GM19372 (cell line): Measurements from ENCODE around the gene TIMP4.

Source experiments
- ATAC-seq: cut with Tn5 transposase; IDR thresholded peaks from one replicate; pipeline ENCODE4 v1.9.1; 2021; ENCODE audit warnings: mild to moderate bottlenecking, low read depth, moderate library complexity; ENCODE audit not compliant: unreplicated experiment

TIMP4 gene

DNA sequence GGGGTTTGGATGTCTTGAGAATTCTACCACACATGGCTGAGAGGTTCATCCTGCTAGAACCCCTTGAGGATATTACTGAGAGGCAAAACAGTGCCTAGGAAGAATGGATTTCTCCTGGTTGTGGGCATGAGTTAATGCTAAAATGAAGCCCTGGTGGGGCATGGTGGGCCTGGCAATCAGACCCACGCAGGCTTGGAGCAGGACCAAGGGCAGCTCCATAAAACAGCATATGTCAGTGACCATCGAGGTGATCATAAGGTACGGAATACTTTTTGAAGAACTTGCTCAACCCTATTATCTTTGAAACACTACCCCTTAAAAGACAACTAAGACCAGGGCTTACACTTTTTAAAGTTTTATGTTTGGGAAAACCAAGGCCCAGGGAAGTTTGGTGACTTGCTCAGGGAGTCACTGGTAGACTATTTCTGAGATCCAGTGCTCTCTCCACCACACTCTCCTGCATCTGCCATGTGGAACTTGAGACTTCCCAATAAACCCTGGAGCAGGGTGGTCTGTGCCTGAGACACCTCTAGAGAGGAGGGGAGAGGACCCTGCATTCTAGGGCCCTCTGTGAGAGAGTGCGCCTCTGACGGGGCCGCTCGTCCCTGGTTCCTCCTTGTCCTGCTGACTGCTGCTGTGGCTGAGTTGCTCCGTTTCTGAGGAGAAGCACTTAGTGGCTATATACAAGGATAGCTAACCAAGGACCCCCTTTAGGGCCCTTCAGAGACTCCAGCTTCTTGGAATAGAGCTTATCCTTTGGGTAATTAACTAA lies 28.0 kb upstream of the TIMP4 start:
- no peak for ATAC-seq

DNA sequence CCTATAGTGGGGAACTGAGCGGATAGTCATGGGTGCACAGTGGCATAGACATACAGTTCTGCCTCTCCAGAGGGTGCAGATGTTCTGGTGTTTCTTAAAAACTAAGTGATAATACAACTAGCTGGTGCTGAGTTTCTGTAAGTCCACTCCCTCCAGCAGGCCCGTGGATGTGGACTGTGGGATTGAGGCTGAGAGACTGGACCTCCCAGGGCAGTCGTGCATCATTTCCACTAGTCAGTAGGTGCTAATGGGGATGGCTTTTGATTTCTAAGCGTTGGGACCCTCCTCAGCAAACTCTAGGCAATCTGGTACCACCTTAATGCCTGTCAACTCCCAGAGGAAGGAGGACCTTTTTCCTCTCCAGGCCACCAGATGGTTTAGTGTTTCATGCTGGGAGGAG lies 27.3 kb upstream of the TIMP4 start:
- no peak for ATAC-seq

DNA sequence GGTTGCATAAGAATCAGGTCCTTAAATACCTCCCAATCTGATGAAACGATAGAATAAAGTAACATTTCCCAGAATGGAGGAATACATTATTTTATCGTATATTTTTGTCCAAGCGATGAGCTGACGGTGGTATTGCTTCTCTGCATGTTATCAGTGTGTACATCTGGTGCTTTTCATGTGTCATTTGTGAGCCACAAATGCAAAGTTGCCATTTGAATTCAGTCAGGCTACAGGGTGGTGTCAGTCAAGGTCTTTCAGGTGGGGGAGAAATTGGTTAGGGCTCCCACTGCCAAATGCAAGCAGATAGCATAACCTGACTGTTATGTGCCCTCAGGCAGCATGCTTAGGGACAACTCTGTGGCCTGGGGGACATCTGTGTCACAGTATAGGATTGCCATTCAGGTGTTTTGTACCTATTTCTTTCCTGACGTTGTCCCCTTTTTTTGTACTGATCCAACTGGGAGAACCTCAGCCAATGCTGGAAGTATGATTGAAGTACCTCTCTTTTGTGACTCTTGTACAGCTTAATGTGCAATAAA lies 26.5 kb upstream of the TIMP4 start:
- ATAC-seq = no peak

GRCh38 chr3:12184541-12184940 lies 25.8 kb upstream of the TIMP4 start:
- ATAC-seq = no peak

- ATAC-seq = no peak
Observed at GRCh38 chr3:12182687-12183441, 24.2 kb upstream of the TIMP4 start.

DNA sequence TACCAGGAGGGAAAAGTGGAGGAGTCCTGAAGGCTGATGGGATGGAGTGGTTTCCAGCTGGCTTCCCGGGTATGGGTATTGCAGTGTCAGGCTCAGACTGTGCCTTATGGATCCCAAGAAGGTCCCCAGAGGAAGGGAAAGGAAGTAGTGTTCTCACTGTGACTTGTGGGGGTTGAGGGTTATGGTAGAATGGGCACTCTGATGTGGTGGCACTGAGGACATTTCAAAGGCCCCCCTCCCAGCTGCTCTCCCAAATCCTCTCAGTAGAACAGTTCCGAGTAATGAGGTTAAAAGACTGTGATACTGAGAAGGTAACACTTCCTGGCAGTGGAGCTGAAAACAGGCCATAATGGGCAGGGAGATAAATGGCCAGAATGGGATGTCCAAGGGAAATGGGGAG lies 23.1 kb upstream of the TIMP4 start:
- no peak for ATAC-seq

- ATAC-seq = no peak
Observed at GRCh38 chr3:12181301-12181700, 22.6 kb upstream of the TIMP4 start.

DNA sequence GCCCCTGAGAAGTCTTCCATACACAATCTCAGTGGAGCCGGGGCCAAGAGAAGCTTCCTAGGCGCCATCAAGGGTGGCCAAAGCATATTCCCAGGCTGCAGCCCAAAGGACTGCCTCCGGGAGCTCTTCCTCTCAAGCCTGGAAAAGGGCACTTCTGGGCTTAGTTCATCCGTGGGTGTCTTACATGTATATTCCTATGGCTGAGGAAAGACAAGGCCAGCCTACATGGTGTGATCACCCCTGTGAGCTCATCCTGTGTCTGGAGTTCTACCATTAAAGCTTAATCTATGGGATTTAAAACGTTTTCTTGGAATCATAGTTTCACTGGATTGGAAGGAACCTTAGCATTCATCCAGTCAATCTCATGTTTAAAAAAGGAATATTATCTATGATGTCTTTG lies 21.9 kb upstream of the TIMP4 start:
- ATAC-seq = no peak

DNA sequence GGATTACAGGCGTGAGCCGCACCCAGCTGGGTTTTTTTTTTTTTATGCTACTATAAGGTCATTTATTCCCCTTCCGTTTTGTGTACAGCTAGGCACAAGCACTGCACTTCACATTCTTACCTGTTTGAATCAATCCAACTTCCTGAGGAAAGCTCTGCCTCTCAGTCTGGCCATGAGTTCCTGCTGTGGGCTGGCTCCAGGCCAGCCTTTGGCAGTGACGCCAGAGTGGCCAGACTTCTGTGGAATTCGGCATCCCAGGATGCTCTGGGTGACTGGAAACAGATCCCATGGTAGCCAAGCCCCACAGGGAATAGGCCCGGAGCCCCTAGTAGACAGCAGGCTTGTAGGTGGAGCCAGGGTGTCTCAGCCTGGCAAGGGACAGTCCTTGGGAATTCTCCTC lies 21.5 kb upstream of the TIMP4 start:
- ATAC-seq = no peak

DNA sequence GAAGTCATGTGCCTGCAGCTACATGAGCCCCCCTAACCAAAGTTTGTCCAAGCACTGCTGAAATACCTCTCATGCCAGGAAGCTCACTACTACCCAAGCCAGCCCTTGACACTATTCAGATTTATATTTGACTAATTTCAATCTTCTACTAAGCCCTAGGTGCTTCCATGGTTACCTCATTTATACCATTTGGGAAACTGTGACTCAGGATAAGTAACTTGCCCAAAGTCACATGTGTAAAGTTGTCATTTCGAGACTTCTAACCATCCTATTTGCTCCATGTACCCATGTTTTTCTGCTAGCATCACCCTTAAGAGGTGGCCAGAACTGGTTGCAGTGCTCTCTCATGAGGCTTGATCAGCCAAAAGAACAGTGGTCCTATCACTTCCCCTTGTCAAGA lies 20.7 kb upstream of the TIMP4 start:
- no peak for ATAC-seq

GRCh38 chr3:12178091-12178820 lies 19.5 kb upstream of the TIMP4 start:
- ATAC-seq = no peak

DNA sequence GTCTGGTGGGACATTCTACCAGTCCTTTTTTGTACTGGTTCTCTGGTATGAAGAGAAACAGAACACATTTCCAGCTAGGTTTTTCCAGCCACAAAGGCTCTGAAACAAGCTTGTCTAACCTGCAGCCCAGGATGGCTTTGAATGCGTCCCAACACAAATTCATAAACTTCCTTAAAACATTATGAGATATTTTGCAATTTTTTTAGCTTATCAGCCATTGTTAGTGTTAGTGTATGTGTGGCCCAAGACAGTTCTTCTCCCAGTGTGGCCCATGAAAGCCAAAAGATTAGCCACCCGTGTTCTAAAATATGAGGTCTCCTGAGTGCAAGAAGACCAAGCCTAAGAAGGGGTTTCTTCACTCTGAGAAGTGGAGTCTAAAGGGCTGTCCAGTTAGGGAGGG lies 18.4 kb upstream of the TIMP4 start:
- no peak for ATAC-seq

GRCh38 chr3:12175844-12176453 lies 17.2 kb upstream of the TIMP4 start:
- no peak for ATAC-seq

GRCh38 chr3:12175137-12175593 lies 16.5 kb upstream of the TIMP4 start:
- ATAC-seq = no peak

DNA sequence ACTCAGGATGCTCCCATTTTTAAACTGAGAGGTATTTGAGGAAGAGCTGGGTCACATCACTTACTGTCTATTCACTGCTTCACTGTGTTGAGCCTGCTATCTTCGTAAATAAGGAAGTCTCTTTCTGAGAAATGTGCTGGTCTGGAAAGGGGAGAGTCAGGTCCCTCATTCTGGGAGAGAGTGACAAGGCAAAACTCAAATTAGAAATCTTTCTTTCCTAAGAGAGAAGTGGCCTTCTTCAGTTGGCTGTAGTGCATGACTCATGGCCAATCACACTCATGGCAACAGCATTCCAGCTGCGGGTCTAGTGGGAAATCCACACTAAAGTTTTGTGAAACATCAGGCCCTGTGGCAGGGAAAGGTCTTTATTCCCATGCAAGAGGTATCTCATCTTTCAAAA lies 11.5 kb upstream of the TIMP4 start:
- no peak for ATAC-seq

GRCh38 chr3:12165909-12166308 lies 7.2 kb upstream of the TIMP4 start:
- ATAC-seq = no peak

DNA sequence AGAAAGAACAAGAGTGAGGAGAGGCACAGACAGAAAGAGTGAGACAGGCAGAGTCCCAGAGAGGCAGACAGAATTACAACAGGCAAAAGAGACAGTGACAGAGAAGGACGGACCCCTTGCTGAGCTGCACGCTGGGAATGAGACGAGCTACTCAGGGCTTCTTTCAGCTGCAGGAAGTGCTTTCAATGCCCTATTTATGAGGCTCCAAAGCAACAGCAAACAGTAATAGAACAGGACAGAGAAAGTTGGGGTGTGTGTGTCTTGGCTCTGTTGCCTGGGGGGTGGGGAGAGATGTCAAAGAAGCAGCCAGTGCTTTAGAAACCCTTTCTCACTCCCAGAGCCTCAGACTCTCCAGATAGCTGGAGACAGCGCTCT lies 502 bp upstream of the TIMP4 start:
- ATAC-seq = no peak

- ATAC-seq = no peak
Observed at GRCh38 chr3:12157026-12157425, 1.7 kb downstream of the TIMP4 start.

DNA sequence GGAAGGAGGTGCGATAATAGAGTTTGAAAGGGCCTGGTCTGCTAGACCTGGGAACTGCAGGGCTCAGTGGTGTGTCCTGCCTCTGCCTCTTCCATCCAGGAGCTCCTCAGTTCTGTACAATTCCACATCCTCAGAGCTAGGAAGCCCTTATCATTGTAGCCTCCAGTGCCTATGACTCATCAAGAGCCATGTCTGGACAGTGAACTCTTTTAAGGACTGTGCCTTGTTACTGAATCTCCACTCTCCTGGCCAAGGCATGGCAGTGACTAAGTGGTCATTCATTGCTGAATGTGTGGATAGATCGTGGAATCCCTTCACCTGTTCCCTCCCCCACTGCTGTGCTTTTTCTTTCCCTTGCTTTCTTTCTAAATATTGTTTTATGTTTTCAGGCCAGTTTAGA lies 2.9 kb downstream of the TIMP4 start:
- ATAC-seq = no peak

DNA sequence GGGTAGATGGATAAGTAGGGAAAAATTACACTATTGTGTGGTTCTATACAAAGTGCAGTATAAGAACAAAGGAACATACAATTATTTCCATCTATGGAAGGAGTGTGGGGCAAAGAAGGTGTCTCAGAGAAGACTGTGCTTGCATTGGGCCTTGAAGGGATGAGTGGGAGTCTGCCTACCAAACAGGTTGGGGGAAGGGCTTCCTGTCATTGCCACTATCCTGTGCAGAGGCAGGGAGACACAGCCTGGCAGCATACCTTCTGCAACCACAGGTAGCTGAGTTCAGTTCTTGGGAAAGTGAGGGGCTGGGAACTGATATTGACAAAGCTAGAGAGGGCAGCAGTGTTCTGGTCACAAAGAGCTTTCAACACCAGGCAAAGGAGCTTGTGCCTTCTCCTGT lies 3.4 kb downstream of the TIMP4 start:
- no peak for ATAC-seq

GRCh38 chr3:12154151-12154550 lies 4.6 kb downstream of the TIMP4 start:
- no peak for ATAC-seq
